Karpas-422 (cell line): ENCODE measurements around the gene PAFAH2. TPM values are rescaled to one million over a fixed set of nuclear protein-coding genes. Genes with fewer than 3 reads are reported as not detected.
"Not testable (repeated sequence)": the region's sequence is repeated elsewhere in the genome, so short reads cannot be mapped to it uniquely, and the experiment has no call there.

ENCODE experiments used
- DNase-seq: peaks from one replicate; pipeline ENCODE4 v3.0.0-alpha.2; 2015
- H2AFZ ChIP-seq: fragments of 200-600 bp; sonication (generic); 2 replicates; pipeline ENCODE4 v1.6.1; 2014; ENCODE audit warnings: antibody characterized with exemption, low read length, mixed read lengths
- H3K27ac ChIP-seq: fragments of 200-600 bp; sonication (generic); 2 replicates; pipeline ENCODE4 v1.5.1; 2014; ENCODE audit warnings: mild to moderate bottlenecking, low read length, moderate library complexity
- H3K27me3 ChIP-seq: fragments of 200-600 bp; sonication (generic); 2 replicates; pipeline ENCODE4 v1.6.1; 2014; ENCODE audit warnings: low read length, mixed read lengths
- H3K36me3 ChIP-seq: fragments of 200-600 bp; sonication (generic); 2 replicates; pipeline ENCODE4 v1.6.1; 2014; ENCODE audit warnings: low read length, mixed read lengths; ENCODE audit not compliant: insufficient read depth
- H3K4me1 ChIP-seq: fragments of 200-600 bp; sonication (generic); 2 replicates; pipeline ENCODE4 v1.6.1; 2014; ENCODE audit warnings: mild to moderate bottlenecking, low read length, mixed read lengths
- H3K4me2 ChIP-seq: fragments of 200-600 bp; sonication (generic); 2 replicates; pipeline ENCODE4 v1.6.1; 2014; ENCODE audit warnings: low read length, low read depth, mild to moderate bottlenecking; ENCODE audit not compliant: poor library complexity, severe bottlenecking
- H3K4me3 ChIP-seq: fragments of 200-600 bp; sonication (generic); 2 replicates; pipeline ENCODE4 v1.5.1; 2014; ENCODE audit warnings: mild to moderate bottlenecking, antibody characterized with exemption, low read length, mixed read lengths
- H3K79me2 ChIP-seq: fragments of 200-600 bp; sonication (generic); 2 replicates; pipeline ENCODE4 v1.6.1; 2014; ENCODE audit warnings: mild to moderate bottlenecking, low read length, mixed read lengths
- H3K9ac ChIP-seq: fragments of 200-600 bp; sonication (generic); 2 replicates; pipeline ENCODE4 v1.6.0; 2014; ENCODE audit warnings: low read length
- H3K9me2 ChIP-seq: fragments of 200-600 bp; sonication (generic), shearing (Covaris generic); replicated peaks from 2 replicates; pipeline ENCODE4 v1.6.0; 2014; ENCODE audit warnings: mild to moderate bottlenecking, low read length, moderate library complexity; ENCODE audit not compliant: insufficient read depth
- H3K9me3 ChIP-seq: fragments of 300-700, 200-600 bp; sonication (generic); 2 replicates; pipeline ENCODE4 v1.6.1; 2014; ENCODE audit warnings: low read length, mixed read lengths
- H4K20me1 ChIP-seq: fragments of 200-600 bp; sonication (generic); 2 replicates; pipeline ENCODE4 v1.6.1; 2014; ENCODE audit warnings: mild to moderate bottlenecking, antibody characterized with exemption, low read length, low read depth; ENCODE audit not compliant: insufficient read depth
- total RNA-seq: library from RNA; depleted of rRNA; stranded (reverse); fragments of >200 nt; shearing (Covaris generic); gene quantifications from 2 replicates; pipeline ENCODE4 v1.2.3, GENCODE V29; 2014; ENCODE audit warnings: low replicate concordance

Gene PAFAH2
- total RNA-seq, 1 experiment from 2014 or later, result 1.6 TPM

DNA sequence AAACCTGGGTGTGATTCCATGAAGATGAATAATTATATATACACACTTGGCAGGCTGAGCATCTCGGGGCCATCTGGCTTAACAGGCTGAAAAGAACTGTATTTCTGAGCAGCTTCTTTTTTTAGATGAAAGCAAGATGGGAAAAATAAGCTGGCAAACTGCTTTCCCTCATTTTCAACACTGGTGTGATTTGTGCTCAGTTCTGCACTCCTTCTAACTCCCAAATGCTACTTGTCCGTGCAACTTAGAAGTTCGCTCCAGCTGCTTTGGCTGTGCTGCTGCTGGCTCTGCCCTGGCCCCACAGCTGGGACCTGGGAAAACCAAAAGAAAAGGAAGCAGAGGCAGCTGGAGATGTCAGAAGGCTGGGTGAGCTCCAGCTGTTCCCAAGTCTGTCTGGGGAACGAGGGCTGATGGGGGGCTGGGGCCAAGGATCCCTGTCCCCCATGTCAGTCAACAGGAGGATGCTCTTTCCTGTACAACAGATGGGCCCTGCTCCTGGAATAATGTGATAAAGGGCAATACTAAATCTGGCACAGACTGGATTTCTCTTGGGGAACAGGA lies 44.9 kb downstream of the PAFAH2 start:
- Histone ChIP-seq H4K20me1 (no peaks in the 10 kb centered on the region), H2AFZ (no peak overlapping the region), H3K4me3 (no peak overlapping the region), H3K9ac (no peak overlapping the region), H3K9me2 (no peaks in the 10 kb centered on the region), H3K4me1 (no peaks in the 10 kb centered on the region), H3K4me2 (no peak overlapping the region), H3K36me3 (no peaks in the 10 kb centered on the region), H3K27me3 (no peaks in the 10 kb centered on the region), H3K79me2 (no peaks in the 10 kb centered on the region), H3K9me3 (no peaks in the 10 kb centered on the region), H3K27ac (no peak overlapping the region)
- DNase-seq, result no peak

DNA sequence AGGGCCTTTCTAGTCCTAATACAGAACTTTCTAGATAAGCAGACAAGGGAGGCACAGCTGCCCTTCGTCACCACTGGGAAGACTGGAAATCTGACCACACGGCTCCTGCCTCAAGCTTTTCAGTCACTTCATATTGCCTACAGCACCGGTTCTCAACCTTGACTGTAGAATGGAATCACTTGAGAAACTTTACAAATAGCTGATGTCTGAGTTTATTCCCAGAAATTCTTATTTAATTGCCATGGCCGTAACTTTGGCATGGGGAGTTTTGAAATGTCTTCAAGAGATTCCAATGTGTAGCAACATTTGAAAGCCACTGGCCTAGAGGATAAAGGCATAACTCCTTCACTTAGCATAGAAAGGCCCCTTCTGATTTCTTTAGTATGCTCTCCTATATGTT lies 49.2 kb downstream of the PAFAH2 start:
- no peaks in the 10 kb centered on the region for H4K20me1 ChIP-seq
- no peak for DNase-seq
- H3K27ac ChIP-seq, result no peak overlapping the region
- no peak overlapping the region for H3K9ac ChIP-seq
- no peaks in the 10 kb centered on the region for H3K36me3 ChIP-seq
- no peak overlapping the region for H3K4me2 ChIP-seq
- no peak overlapping the region for H3K4me3 ChIP-seq
- no peaks in the 10 kb centered on the region for H3K4me1 ChIP-seq
- no peaks in the 10 kb centered on the region for H3K27me3 ChIP-seq
- no peak overlapping the region for H2AFZ ChIP-seq
- no peaks in the 10 kb centered on the region for H3K9me3 ChIP-seq
- H3K79me2 ChIP-seq, result no peaks in the 10 kb centered on the region
- H3K9me2 ChIP-seq, result no peaks in the 10 kb centered on the region

DNA sequence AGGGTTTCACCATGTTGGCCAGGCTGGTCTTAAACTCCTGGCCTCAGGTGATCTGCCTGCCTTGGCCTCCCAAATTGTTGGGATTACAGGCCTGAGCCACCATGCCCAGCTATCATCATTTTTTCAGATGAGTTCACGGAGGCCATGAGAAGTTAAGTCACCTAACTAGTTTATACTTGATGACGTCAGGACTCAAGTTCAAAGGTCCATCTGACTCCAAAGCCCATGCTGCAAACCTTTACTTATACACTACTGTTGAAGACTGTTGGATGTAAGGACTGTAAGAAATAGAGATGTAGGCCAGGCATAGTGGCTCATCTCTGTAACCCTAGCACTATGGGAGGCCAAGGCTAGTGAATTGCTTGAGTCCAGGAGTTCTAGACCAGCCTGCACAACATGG lies 50.8 kb downstream of the PAFAH2 start:
- no peaks in the 10 kb centered on the region for H3K36me3 ChIP-seq
- H3K9ac ChIP-seq, result no peak overlapping the region
- no peak overlapping the region for H3K27ac ChIP-seq
- no peaks in the 10 kb centered on the region for H3K4me1 ChIP-seq
- H3K27me3 ChIP-seq, result no peaks in the 10 kb centered on the region
- no peaks in the 10 kb centered on the region for H3K9me2 ChIP-seq
- no peaks in the 10 kb centered on the region for H3K79me2 ChIP-seq
- no peak overlapping the region for H2AFZ ChIP-seq
- no peaks in the 10 kb centered on the region for H3K9me3 ChIP-seq
- H3K4me2 ChIP-seq, result no peak overlapping the region
- no peak for DNase-seq
- no peaks in the 10 kb centered on the region for H4K20me1 ChIP-seq
- H3K4me3 ChIP-seq, result no peak overlapping the region

DNA sequence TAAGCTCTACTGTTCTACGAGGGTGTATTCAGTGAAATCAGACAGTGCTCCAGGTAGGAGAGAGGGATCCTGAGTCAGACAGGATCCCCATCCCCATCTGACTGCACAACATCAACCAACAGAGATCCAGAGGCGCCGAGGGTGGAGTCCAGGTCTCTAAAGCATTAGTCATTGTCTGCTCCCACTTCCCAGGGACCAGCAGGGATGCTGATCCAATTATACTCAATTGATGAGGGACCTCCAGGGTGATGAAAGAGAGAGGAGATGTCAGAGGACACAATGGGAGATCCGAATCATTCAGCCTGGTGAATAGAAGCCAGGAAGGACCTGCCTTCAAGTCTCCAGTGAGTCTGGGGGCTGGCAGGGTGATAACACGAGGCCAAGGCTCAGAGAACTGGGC lies 52.1 kb downstream of the PAFAH2 start:
- DNase-seq, result no peak
- H3K27ac ChIP-seq, result no peak overlapping the region
- no peak overlapping the region for H2AFZ ChIP-seq
- no peak overlapping the region for H3K9ac ChIP-seq
- H3K79me2 ChIP-seq, result no peaks in the 10 kb centered on the region
- H3K27me3 ChIP-seq, result no peaks in the 10 kb centered on the region
- no peaks in the 10 kb centered on the region for H4K20me1 ChIP-seq
- no peaks in the 10 kb centered on the region for H3K4me1 ChIP-seq
- H3K36me3 ChIP-seq, result no peaks in the 10 kb centered on the region
- H3K4me3 ChIP-seq, result no peak overlapping the region
- H3K9me2 ChIP-seq, result no peaks in the 10 kb centered on the region
- H3K4me2 ChIP-seq, result no peak overlapping the region
- no peaks in the 10 kb centered on the region for H3K9me3 ChIP-seq

DNA sequence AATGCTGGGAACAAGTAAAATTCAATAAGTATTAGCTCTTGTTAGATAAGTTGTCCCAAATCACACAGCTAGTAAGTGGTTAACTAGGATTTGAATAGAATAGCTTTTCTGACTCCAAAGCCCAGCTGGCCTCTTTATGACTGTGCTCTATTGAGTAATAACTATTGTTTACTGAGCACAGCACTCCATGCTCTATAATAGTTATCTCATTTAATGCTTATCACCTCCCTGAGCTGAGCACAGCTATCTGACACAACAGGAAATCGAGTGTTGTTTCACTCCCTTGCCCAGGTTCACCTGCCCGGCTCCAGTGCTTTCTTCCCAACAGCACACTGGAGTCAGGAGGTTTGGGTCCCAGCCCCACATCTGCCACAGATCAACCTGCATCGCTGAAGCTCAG lies 52.9 kb downstream of the PAFAH2 start:
- H3K9me3 ChIP-seq, result no peaks in the 10 kb centered on the region
- H2AFZ ChIP-seq, result no peak overlapping the region
- H3K36me3 ChIP-seq, result no peaks in the 10 kb centered on the region
- no peaks in the 10 kb centered on the region for H3K9me2 ChIP-seq
- no peak overlapping the region for H3K27ac ChIP-seq
- no peak overlapping the region for H3K4me3 ChIP-seq
- no peak overlapping the region for H3K9ac ChIP-seq
- no peaks in the 10 kb centered on the region for H4K20me1 ChIP-seq
- DNase-seq, result no peak
- H3K79me2 ChIP-seq, result no peaks in the 10 kb centered on the region
- no peaks in the 10 kb centered on the region for H3K27me3 ChIP-seq
- no peaks in the 10 kb centered on the region for H3K4me1 ChIP-seq
- no peak overlapping the region for H3K4me2 ChIP-seq

DNA sequence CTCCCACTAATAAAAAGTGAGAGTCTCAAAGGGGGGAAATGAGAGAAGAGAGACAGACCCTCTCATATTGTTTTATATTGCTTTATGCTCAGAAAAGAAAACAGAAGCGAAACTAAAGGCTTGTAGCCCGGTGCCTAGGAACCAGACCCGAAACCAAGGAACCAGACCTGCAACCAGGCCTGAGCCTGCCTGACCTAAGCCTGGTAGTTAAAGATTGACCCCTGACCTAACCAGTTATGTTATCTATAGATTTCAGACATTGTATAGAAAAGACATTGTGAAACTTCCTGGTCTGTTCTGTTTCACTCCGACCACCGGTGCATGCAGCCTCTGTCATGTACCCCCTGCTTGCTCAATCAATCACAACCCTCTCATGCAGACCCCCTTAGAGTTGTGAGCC lies 54.4 kb downstream of the PAFAH2 start:
- H2AFZ ChIP-seq, H3K9ac ChIP-seq, H4K20me1 ChIP-seq, H3K36me3 ChIP-seq, H3K4me1 ChIP-seq, H3K4me3 ChIP-seq, H3K27ac ChIP-seq, H3K9me3 ChIP-seq, H3K9me2 ChIP-seq, DNase-seq, H3K27me3 ChIP-seq, H3K4me2 ChIP-seq, H3K79me2 ChIP-seq: not testable (repeated sequence)

DNA sequence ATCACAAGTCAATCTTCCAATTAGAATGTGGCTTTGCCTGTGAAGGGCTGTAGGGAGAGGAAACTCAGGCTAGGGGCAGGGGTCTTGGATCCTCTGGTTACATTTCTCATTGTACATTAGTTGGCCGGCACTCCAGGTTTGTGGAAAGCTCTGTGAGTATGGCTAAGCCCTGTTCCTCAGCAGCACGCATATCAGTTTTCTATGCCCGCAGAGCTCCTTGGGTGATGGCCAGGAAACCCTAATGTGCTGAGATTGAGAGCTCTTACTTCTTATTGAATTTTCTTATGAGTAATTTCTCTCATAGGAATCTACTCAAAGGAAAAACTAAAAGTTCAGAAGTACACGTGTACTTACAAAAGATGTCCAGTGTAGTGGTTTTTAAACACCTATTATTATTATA lies 60.9 kb downstream of the PAFAH2 start:
- Histone ChIP-seq H3K27ac (no peak overlapping the region), H2AFZ (no peak overlapping the region), H3K27me3 (no peaks in the 10 kb centered on the region)

DNA sequence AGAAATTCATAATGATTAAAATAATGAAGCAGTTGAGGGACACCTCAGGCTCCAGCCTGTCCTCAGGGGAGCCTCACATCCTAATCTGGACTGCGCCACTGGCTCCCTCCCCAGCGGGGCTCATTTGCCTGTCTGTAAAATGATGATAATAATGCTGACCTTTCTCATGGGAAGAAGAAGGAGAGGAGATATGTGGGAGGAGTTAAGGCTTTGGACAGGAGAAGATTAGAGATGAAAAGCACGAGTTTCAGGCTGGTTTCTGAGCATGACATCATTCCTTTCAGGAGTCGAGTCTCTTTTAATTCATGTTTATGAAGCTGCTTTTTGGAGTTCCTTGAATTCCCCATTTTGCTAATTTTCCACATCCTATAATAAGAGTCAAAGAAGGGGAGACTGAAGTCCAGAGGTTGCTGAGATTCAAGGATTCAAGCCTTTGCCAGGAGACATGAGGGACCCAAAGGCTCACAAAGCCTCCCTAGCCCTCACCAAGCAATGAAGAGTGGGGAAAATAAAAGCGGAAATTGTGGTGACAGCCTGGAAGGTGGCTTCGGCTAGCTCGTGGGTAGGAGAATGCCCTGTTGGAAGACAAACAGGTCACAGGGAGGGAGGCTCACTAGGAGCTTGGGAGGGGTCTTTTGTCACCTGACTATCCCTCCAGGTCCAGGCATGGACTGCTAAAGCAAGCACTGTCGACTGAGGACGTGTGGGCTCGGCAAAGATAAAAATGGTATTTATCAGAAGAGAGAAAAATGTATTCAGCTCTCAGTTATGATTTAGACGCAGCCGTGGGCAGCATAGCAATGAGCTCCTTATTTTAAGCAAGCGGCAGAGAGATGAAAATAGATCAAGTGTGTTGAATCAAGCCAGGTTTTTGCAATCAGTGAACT lies 64.1 kb downstream of the PAFAH2 start:
- H3K27me3 ChIP-seq, result no peaks in the 10 kb centered on the region
- H3K9me3 ChIP-seq, result no peaks in the 10 kb centered on the region
- H3K4me1 ChIP-seq, result peaks cover 4% of the 10 kb centered on the region; the same call in 1 of the 2 replicates
- H3K4me3 ChIP-seq, result no peak overlapping the region
- no peaks in the 10 kb centered on the region for H4K20me1 ChIP-seq
- H3K9me2 ChIP-seq, result no peaks in the 10 kb centered on the region
- H3K9ac ChIP-seq, result no peak overlapping the region
- no peak overlapping the region for H3K4me2 ChIP-seq
- H3K36me3 ChIP-seq, result no peaks in the 10 kb centered on the region
- no peaks in the 10 kb centered on the region for H3K79me2 ChIP-seq
- no peak for DNase-seq
- H3K27ac ChIP-seq, result no peak overlapping the region
- H2AFZ ChIP-seq, result no peak overlapping the region

More for the DNA sequence above, 60.9 kb downstream of the PAFAH2 start:
- H3K9me3 ChIP-seq, result no peaks in the 10 kb centered on the region
- H4K20me1 ChIP-seq, result no peaks in the 10 kb centered on the region
- no peak overlapping the region for H3K4me3 ChIP-seq
- H3K79me2 ChIP-seq, result no peaks in the 10 kb centered on the region
- no peak overlapping the region for H3K4me2 ChIP-seq
- H3K9ac ChIP-seq, result no peak overlapping the region
- no peaks in the 10 kb centered on the region for H3K36me3 ChIP-seq
- no peaks in the 10 kb centered on the region for H3K9me2 ChIP-seq
- no peak for DNase-seq
- no peaks in the 10 kb centered on the region for H3K4me1 ChIP-seq
